MM.1S (cell line): ENCODE results near the gene KIF14.

ENCODE experiments used
- DNase-seq: peaks from one replicate; pipeline ENCODE4 v3.0.0-alpha.2; 2015
- H2AFZ ChIP-seq: fragments of 300-600 bp; sonication (generic); 2 replicates; pipeline ENCODE4 v1.6.0; 2016; ENCODE audit warnings: antibody characterized with exemption, low read length
- H3F3A ChIP-seq: fragments of 300-600 bp; sonication (generic); 2 replicates; pipeline ENCODE4 v1.6.1; 2016; ENCODE audit warnings: mild to moderate bottlenecking, antibody characterized with exemption, low read length, moderate library complexity, mixed read lengths; ENCODE audit not compliant: insufficient read depth
- H3K27ac ChIP-seq: fragments of 300-600 bp; sonication (generic); 2 replicates; pipeline ENCODE4 v1.5.1; 2016; ENCODE audit warnings: mild to moderate bottlenecking, low read length
- H3K27me3 ChIP-seq: fragments of 300-600 bp; sonication (generic); replicated peaks from 2 replicates; pipeline ENCODE4 v1.6.0; 2016; ENCODE audit warnings: low read length; ENCODE audit not compliant: insufficient read depth
- H3K36me3 ChIP-seq: fragments of 300-600 bp; sonication (generic); replicated peaks from 2 replicates; pipeline ENCODE4 v1.6.1; 2016; ENCODE audit warnings: mild to moderate bottlenecking, low read length, mixed read lengths; ENCODE audit not compliant: insufficient read depth
- H3K4me1 ChIP-seq: fragments of 300-600 bp; sonication (generic); 2 replicates; pipeline ENCODE4 v1.6.1; 2016; ENCODE audit warnings: low read length, mixed read lengths
- H3K4me2 ChIP-seq: fragments of 300-600 bp; sonication (generic); 2 replicates; pipeline ENCODE4 v1.6.0; 2016; ENCODE audit warnings: low read depth, low read length
- H3K4me3 ChIP-seq: fragments of 300-600 bp; sonication (generic); 2 replicates; pipeline ENCODE4 v1.5.1; 2016; ENCODE audit warnings: low read length, mixed read lengths
- H3K79me2 ChIP-seq: fragments of 300-600 bp; sonication (generic); 2 replicates; pipeline ENCODE4 v1.6.1; 2016; ENCODE audit warnings: mixed run types, low read length, mixed read lengths
- H3K9ac ChIP-seq: fragments of 300-600 bp; sonication (generic); 2 replicates; pipeline ENCODE4 v1.6.1; 2016; ENCODE audit warnings: low read length, mixed read lengths
- H3K9me2 ChIP-seq: fragments of 300-600 bp; sonication (generic); replicated peaks from 2 replicates; pipeline ENCODE4 v1.6.1; 2016; ENCODE audit warnings: mild to moderate bottlenecking, low read length, mixed read lengths; ENCODE audit not compliant: insufficient read depth
- H3K9me3 ChIP-seq: fragments of 300-600 bp; sonication (generic); replicated peaks from 2 replicates; pipeline ENCODE4 v1.6.1; 2016; ENCODE audit warnings: mild to moderate bottlenecking, low read length, mixed read lengths; ENCODE audit not compliant: insufficient read depth
- H4K20me1 ChIP-seq: fragments of 300-600 bp; sonication (generic); 2 replicates; pipeline ENCODE4 v1.6.1; 2016; ENCODE audit warnings: mild to moderate bottlenecking, low read length, moderate library complexity, mixed read lengths; ENCODE audit not compliant: insufficient read depth
- EZH2 ChIP-seq: fragments of 300-600 bp; sonication (generic); optimal IDR thresholded peaks from 2 replicates; pipeline ENCODE3; 2017; ENCODE audit warnings: low read depth, mild to moderate bottlenecking, antibody characterized with exemption, low read length, mixed read lengths
- EZH2phosphoT487 ChIP-seq: fragments of 300-600 bp; sonication (generic); IDR thresholded peaks from 2 replicates; pipeline ENCODE4 v1.6.1; 2018; ENCODE audit warnings: antibody characterized with exemption, low read length
- TF ChIP-seq, protein P1 (sequence below): fragments of 300-600 bp; sonication (generic); IDR thresholded peaks from 2 replicates; pipeline ENCODE4 v1.5.1; 2016; ENCODE audit warnings: antibody characterized with exemption, low read length, mixed read lengths

The KIF14 gene

DNA sequence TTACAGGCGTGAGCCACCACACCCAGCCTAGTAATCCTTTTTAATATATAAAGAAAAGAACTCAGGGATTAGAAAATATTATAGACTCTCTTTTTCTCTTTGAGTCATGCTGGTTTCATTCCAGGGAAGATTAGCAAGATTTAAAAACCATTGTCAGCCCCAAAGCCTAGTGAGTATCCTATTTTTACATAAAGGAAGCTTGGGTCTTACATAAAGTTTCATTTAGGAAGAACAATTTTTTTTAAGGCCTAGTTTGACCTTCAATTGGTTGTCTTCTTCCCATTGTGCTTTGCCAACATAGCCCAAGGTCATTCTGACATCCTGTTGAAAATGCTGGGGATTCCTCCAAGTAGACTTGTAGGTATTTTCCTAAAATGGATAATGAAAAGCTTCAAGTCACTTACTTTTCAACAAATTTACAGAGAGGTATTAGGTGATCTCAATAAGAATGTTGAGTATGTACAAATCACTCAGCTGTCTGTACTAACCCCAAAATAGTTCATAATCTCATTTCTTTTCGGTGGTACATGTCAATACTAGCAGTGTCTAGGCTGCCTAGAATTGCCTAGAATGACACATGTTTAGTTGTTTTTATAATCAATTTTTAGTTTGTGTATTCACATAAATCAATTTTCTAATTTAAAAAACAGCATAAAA, 4.3 kb upstream of the KIF14 start:
- H3K79me2 ChIP-seq: peaks cover 7% of the 10 kb centered on the region
- no peaks in the 10 kb centered on the region for H4K20me1 ChIP-seq
- H3K27ac ChIP-seq: peak overlapping the region; percentile 72
- H3K9ac ChIP-seq: peak overlapping the region; percentile 28; the same call in 1 of the 2 replicates
- H3F3A ChIP-seq: peaks cover 66% of the 10 kb centered on the region
- H3K36me3 ChIP-seq: no peaks in the 10 kb centered on the region
- no peaks in the 10 kb centered on the region for H3K9me3 ChIP-seq
- TF ChIP-seq EZH2 (no peak), EZH2phosphoT487 (no peak)
- TF ChIP-seq, protein P1, sequence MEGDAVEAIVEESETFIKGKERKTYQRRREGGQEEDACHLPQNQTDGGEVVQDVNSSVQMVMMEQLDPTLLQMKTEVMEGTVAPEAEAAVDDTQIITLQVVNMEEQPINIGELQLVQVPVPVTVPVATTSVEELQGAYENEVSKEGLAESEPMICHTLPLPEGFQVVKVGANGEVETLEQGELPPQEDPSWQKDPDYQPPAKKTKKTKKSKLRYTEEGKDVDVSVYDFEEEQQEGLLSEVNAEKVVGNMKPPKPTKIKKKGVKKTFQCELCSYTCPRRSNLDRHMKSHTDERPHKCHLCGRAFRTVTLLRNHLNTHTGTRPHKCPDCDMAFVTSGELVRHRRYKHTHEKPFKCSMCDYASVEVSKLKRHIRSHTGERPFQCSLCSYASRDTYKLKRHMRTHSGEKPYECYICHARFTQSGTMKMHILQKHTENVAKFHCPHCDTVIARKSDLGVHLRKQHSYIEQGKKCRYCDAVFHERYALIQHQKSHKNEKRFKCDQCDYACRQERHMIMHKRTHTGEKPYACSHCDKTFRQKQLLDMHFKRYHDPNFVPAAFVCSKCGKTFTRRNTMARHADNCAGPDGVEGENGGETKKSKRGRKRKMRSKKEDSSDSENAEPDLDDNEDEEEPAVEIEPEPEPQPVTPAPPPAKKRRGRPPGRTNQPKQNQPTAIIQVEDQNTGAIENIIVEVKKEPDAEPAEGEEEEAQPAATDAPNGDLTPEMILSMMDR: no peak
- DNase-seq: peak; percentile 63
- H3K9me2 ChIP-seq: no peaks in the 10 kb centered on the region
- H2AFZ ChIP-seq: peak overlapping the region; percentile 14
- no peaks in the 10 kb centered on the region for H3K27me3 ChIP-seq
- peaks cover 52% of the 10 kb centered on the region for H3K4me1 ChIP-seq
- peak overlapping the region; percentile 50 for H3K4me2 ChIP-seq
- 0 out of 2 replicates have a peak overlapping the region, but pooled peaks have one; percentile 0 for H3K4me3 ChIP-seq

DNA sequence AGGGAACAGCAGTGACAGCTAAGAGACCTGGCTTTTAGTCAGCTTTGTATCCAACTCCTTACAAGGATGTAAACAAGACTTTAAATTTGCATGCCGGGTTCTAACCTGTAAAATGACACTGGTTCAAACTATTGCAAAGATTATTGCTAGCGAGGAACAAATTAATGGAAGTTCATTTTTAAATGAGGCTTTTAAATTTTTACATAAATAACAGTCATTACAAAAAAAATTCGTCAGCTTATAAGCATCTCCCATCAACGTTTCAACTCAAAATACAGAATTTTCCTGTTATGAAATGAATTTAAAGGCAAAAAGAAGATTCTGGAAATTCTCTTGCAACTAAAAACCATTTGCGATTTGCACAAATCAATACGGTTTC, 668 bp downstream of the KIF14 start:
- TF ChIP-seq, protein P1: no peak
- TF ChIP-seq EZH2phosphoT487 (no peak), EZH2 (no peak)
- H3K27me3 ChIP-seq: no peaks in the 10 kb centered on the region
- H2AFZ ChIP-seq: peak overlapping the region; percentile 90
- no peaks in the 10 kb centered on the region for H4K20me1 ChIP-seq
- H3K4me2 ChIP-seq: peak overlapping the region; percentile 81
- H3K9me3 ChIP-seq: no peaks in the 10 kb centered on the region
- H3K36me3 ChIP-seq: peaks cover 5% of the 10 kb centered on the region
- peak overlapping the region; percentile 69; the same call in 1 of the 2 replicates for H3K9ac ChIP-seq
- no peak for DNase-seq
- H3K4me1 ChIP-seq: peaks cover 16% of the 10 kb centered on the region
- H3K79me2 ChIP-seq: peaks cover 25% of the 10 kb centered on the region
- H3K27ac ChIP-seq: no peak overlapping the region
- H3F3A ChIP-seq: peaks cover 24% of the 10 kb centered on the region
- H3K4me3 ChIP-seq: peak overlapping the region; percentile 82
- no peaks in the 10 kb centered on the region for H3K9me2 ChIP-seq

DNA sequence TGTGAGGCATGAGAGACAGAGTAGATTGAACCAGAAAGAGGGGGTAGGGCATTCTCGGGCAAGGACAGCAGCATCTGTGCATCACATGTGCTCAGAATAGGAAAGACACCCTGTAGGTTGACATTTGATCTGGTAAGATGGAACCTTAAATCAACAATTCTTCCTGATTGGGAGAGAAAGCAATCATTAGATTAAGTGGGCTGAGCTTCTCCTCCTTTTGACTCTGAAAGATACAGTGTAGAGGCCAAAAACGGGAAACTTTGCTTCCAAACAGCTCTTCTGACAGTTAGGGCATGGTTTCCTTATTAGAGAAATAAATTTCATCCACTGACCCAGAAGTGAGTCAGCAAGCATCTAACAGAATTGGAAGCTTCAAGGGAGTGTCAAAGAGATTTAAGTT, 9.7 kb downstream of the KIF14 start:
- Histone ChIP-seq H2AFZ (no peak overlapping the region), H3K4me2 (no peak overlapping the region), H3K27me3 (no peaks in the 10 kb centered on the region), H3K27ac (no peak overlapping the region), H3K4me1 (no peaks in the 10 kb centered on the region), H3K9me2 (no peaks in the 10 kb centered on the region), H3K79me2 (no peaks in the 10 kb centered on the region; the same call in 1 of the 2 replicates), H3F3A (no peaks in the 10 kb centered on the region; the same call in 1 of the 2 replicates), H4K20me1 (no peaks in the 10 kb centered on the region), H3K36me3 (peaks cover 9% of the 10 kb centered on the region), H3K9ac (no peak overlapping the region), H3K4me3 (no peak overlapping the region), H3K9me3 (no peaks in the 10 kb centered on the region)
- TF ChIP-seq, protein P1: no peak
- no peak for TF ChIP-seq EZH2phosphoT487
- no peak for TF ChIP-seq EZH2
- no peak for DNase-seq
